ENCODE data around the gene SLC7A8.

Gene SLC7A8

DNA sequence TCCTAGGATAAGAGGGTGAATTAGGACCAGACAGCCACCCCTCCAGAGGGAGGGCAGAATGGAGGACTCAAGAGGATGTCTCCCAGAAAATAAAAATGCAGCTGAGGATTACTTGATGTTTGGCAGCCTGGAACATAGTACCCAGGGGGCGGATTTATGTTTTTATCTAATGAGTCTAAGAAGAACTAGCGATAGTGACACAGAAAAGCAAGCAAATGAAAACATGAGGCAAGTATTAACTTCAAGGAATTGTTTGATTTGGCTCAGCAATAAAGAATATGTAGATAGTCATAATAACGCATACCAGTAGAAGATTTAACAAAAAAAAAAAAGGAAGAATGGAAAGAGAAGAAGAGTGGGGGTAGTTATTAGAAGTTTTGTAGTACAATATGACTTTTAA is 10.0 kb upstream of the SLC7A8 start:
- no peak overlapping the region for H2BK120ac ChIP-seq (ENCODE audit: low read depth, low read length)
- peaks cover 0 to 4% (median 0%) of the 10 kb centered on the region in 3 experiments for H3K27me3 ChIP-seq (ENCODE audit: control insufficient read depth in 3 of 3, insufficient read depth in 3 of 3, low read depth in 1 of 3, low read length in 3 of 3)
- H2BK15ac ChIP-seq (ENCODE audit: low read length): no peak overlapping the region
- H3K27ac ChIP-seq (replicated peaks; ENCODE audit: low read length): no peak overlapping the region
- H3K18ac ChIP-seq (ENCODE audit: low read length): no peak overlapping the region
- H2AFZ ChIP-seq (ENCODE audit: low read length): no peak overlapping the region
- no peak overlapping the region for H3K4me2 ChIP-seq (ENCODE audit: insufficient read depth, low read length, poor library complexity, severe bottlenecking)
- no peaks in the 10 kb centered on the region for H3K9me3 ChIP-seq (replicated peaks in 1 of 2; ENCODE audit: control insufficient read depth in 2 of 2, insufficient read depth in 1 of 2, low read depth in 1 of 2, low read length in 2 of 2)
- no peak overlapping the region for H2AK5ac ChIP-seq (ENCODE audit: low read depth, low read length)
- no peak overlapping the region for H3K4me3 ChIP-seq (ENCODE audit: low read length in 2 of 2)
- no peak overlapping the region for H3K23ac ChIP-seq (ENCODE audit: low read depth, low read length, poor library complexity)
- no peak overlapping the region for H3K4ac ChIP-seq (ENCODE audit: low read length)
- no peak overlapping the region for H4K91ac ChIP-seq (ENCODE audit: low read depth, low read length, poor library complexity)
- no peaks in the 10 kb centered on the region for H3K4me1 ChIP-seq (ENCODE audit: control insufficient read depth in 2 of 2, insufficient read depth in 1 of 2, low read depth in 1 of 2, low read length in 2 of 2)
- DNase-seq (ENCODE audit: low spot score): no peak
- H3K79me1 ChIP-seq (ENCODE audit: low read depth, low read length): no peaks in the 10 kb centered on the region
- H2BK5ac ChIP-seq (ENCODE audit: low read length): no peak overlapping the region
- no peak overlapping the region for H3K9ac ChIP-seq (ENCODE audit: low read depth, low read length, poor library complexity)
- no peak overlapping the region for H4K8ac ChIP-seq (ENCODE audit: low read depth, low read length)
- WGBS, 2 donors (ENCODE audit: extremely low coverage in 2 of 2, insufficient read length in 2 of 2, insufficient replicate concordance in 1 of 2): no CpG with 5 or more reads among the region's 3 CpGs
- H2BK12ac ChIP-seq (ENCODE audit: low read length): no peak overlapping the region
- H3K14ac ChIP-seq (ENCODE audit: low read length): no peak overlapping the region
- no peaks in the 10 kb centered on the region for H3K36me3 ChIP-seq (replicated peaks in 1 of 2; ENCODE audit: control insufficient read depth in 2 of 2, insufficient read depth in 2 of 2, low read length in 2 of 2)

DNA sequence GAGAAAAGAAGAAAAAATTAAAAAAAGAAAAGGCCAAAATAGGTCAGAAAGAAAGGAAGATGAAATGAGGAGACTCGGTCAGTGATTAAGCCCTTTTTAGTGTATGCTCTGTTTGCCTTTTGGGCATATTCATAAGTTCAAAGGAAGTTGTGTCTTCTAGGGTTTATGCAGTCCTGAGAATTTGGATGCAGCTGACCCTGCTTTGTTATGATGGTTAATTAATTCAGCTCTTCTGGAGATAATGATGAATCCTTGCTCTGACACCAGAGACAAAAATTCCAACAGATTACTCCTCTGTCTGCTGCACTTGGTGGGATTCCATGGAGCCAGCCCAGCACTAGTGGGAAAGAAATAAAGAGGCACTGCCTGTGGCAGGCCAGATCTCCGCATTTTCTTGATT is 4.5 kb upstream of the SLC7A8 start:
- Histone ChIP-seq H3K4me1 (ENCODE audit: control insufficient read depth in 2 of 2, insufficient read depth in 1 of 2, low read depth in 1 of 2, low read length in 2 of 2) (peaks cover 2 to 3% of the 10 kb centered on the region in 2 donors), H3K79me1 (ENCODE audit: low read depth, low read length) (no peaks in the 10 kb centered on the region), H2AK5ac (ENCODE audit: low read depth, low read length) (no peak overlapping the region), H3K9me3 (replicated peaks in 1 of 2; ENCODE audit: control insufficient read depth in 2 of 2, insufficient read depth in 1 of 2, low read depth in 1 of 2, low read length in 2 of 2) (no peaks in the 10 kb centered on the region), H3K36me3 (replicated peaks in 1 of 2; ENCODE audit: control insufficient read depth in 2 of 2, insufficient read depth in 2 of 2, low read length in 2 of 2) (no peaks in the 10 kb centered on the region), H3K27ac (replicated peaks; ENCODE audit: low read length) (no peak overlapping the region), H2BK15ac (ENCODE audit: low read length) (no peak overlapping the region), H3K27me3 (ENCODE audit: control insufficient read depth in 3 of 3, insufficient read depth in 3 of 3, low read depth in 1 of 3, low read length in 3 of 3) (no peaks in the 10 kb centered on the region), H2BK12ac (ENCODE audit: low read length) (no peak overlapping the region), H3K4me2 (ENCODE audit: insufficient read depth, low read length, poor library complexity, severe bottlenecking) (no peak overlapping the region), H3K23ac (ENCODE audit: low read depth, low read length, poor library complexity) (no peak overlapping the region), H3K4me3 (ENCODE audit: low read length in 2 of 2) (no peak overlapping the region), H2BK5ac (ENCODE audit: low read length) (no peak overlapping the region), H2BK120ac (ENCODE audit: low read depth, low read length) (no peak overlapping the region), H3K18ac (ENCODE audit: low read length) (no peak overlapping the region), H4K91ac (ENCODE audit: low read depth, low read length, poor library complexity) (no peak overlapping the region), H3K4ac (ENCODE audit: low read length) (no peak overlapping the region), H2AFZ (ENCODE audit: low read length) (no peak overlapping the region), H3K9ac (ENCODE audit: low read depth, low read length, poor library complexity) (no peak overlapping the region), H4K8ac (ENCODE audit: low read depth, low read length) (no peak overlapping the region), H3K14ac (ENCODE audit: low read length) (no peak overlapping the region)
- WGBS, 2 donors (ENCODE audit: extremely low coverage in 2 of 2, insufficient read length in 2 of 2, insufficient replicate concordance in 1 of 2): no CpG with 5 or more reads among the region's 2 CpGs
- DNase-seq (ENCODE audit: low spot score): no peak

DNA sequence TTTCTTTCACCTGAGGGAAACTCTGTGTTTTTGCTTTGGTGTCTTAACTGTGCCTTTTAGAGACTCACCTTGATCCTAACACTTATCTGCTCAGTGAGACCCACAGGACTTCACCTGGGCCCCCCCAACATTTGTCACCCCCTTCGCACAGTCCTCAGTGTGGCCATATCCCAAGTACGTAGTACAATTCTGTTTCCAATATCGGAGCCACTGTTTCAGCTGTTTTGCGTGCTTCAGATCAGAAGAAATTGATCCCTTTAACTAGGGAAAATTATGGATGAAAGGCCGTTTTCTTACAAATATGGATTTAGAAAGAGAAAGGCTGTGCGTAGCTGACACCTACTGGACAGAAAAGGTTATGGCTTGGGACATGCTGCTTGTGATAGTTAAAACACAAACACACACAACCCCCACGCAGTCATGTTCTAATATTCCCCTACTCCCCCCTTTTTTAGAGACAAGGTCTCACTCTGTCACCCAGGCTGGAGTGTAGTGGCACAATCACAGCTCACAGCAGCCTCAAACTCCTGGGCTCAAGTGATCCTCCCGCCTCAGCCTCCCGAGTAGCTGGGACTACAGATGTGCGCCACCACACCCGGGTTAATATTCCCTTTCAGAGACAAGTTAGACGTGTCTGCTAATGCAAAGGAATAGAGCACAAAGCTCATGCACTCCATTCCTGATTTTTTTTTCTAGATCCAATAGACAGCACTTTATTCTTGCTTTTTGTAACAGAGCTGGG is 3.6 kb upstream of the SLC7A8 start:
- no peak overlapping the region for H3K9ac ChIP-seq (ENCODE audit: low read depth, low read length, poor library complexity)
- no peak overlapping the region for H2BK15ac ChIP-seq (ENCODE audit: low read length)
- WGBS, 2 donors (ENCODE audit: extremely low coverage in 2 of 2, insufficient read length in 2 of 2, insufficient replicate concordance in 1 of 2): no CpG with 5 or more reads among the region's 12 CpGs
- no peaks in the 10 kb centered on the region for H3K79me1 ChIP-seq (ENCODE audit: low read depth, low read length)
- no peak overlapping the region for H3K4me2 ChIP-seq (ENCODE audit: insufficient read depth, low read length, poor library complexity, severe bottlenecking)
- H3K9me3 ChIP-seq (replicated peaks in 1 of 2; ENCODE audit: control insufficient read depth in 2 of 2, insufficient read depth in 1 of 2, low read depth in 1 of 2, low read length in 2 of 2): no peaks in the 10 kb centered on the region
- peaks cover 2 to 6% of the 10 kb centered on the region in 2 donors for H3K4me1 ChIP-seq (ENCODE audit: control insufficient read depth in 2 of 2, insufficient read depth in 1 of 2, low read depth in 1 of 2, low read length in 2 of 2)
- H2AK5ac ChIP-seq (ENCODE audit: low read depth, low read length): no peak overlapping the region
- no peak overlapping the region for H4K8ac ChIP-seq (ENCODE audit: low read depth, low read length)
- H2BK5ac ChIP-seq (ENCODE audit: low read length): no peak overlapping the region
- no peak overlapping the region for H2AFZ ChIP-seq (ENCODE audit: low read length)
- H4K91ac ChIP-seq (ENCODE audit: low read depth, low read length, poor library complexity): no peak overlapping the region
- H3K4me3 ChIP-seq (ENCODE audit: low read length in 2 of 2): no peak overlapping the region
- no peak overlapping the region for H3K23ac ChIP-seq (ENCODE audit: low read depth, low read length, poor library complexity)
- H3K27me3 ChIP-seq (ENCODE audit: control insufficient read depth in 3 of 3, insufficient read depth in 3 of 3, low read depth in 1 of 3, low read length in 3 of 3): peaks cover 0 to 7% (median 0%) of the 10 kb centered on the region in 3 experiments
- no peak overlapping the region for H3K4ac ChIP-seq (ENCODE audit: low read length)
- H3K36me3 ChIP-seq (replicated peaks in 1 of 2; ENCODE audit: control insufficient read depth in 2 of 2, insufficient read depth in 2 of 2, low read length in 2 of 2): no peaks in the 10 kb centered on the region
- H3K18ac ChIP-seq (ENCODE audit: low read length): no peak overlapping the region
- no peak overlapping the region for H3K27ac ChIP-seq (replicated peaks; ENCODE audit: low read length)
- no peak overlapping the region for H2BK120ac ChIP-seq (ENCODE audit: low read depth, low read length)
- DNase-seq (ENCODE audit: low spot score): no peak
- no peak overlapping the region for H3K14ac ChIP-seq (ENCODE audit: low read length)
- no peak overlapping the region for H2BK12ac ChIP-seq (ENCODE audit: low read length)

GRCh38 chr14:23185063-23185462 is 1.6 kb upstream of the SLC7A8 start:
- no peak overlapping the region for H3K9ac ChIP-seq (ENCODE audit: low read depth, low read length, poor library complexity)
- H3K4me1 ChIP-seq (ENCODE audit: control insufficient read depth in 2 of 2, insufficient read depth in 1 of 2, low read depth in 1 of 2, low read length in 2 of 2): peaks cover 2 to 6% of the 10 kb centered on the region in 2 donors
- no peaks in the 10 kb centered on the region for H3K79me1 ChIP-seq (ENCODE audit: low read depth, low read length)
- no peak overlapping the region for H2AK5ac ChIP-seq (ENCODE audit: low read depth, low read length)
- H3K23ac ChIP-seq (ENCODE audit: low read depth, low read length, poor library complexity): no peak overlapping the region
- no peak overlapping the region for H2AFZ ChIP-seq (ENCODE audit: low read length)
- H3K27ac ChIP-seq (replicated peaks; ENCODE audit: low read length): no peak overlapping the region
- no peak overlapping the region for H2BK12ac ChIP-seq (ENCODE audit: low read length)
- H4K8ac ChIP-seq (ENCODE audit: low read depth, low read length): no peak overlapping the region
- WGBS, 2 donors (ENCODE audit: extremely low coverage in 2 of 2, insufficient read length in 2 of 2, insufficient replicate concordance in 1 of 2): no CpG with 5 or more reads among the region's 3 CpGs
- no peak overlapping the region for H3K14ac ChIP-seq (ENCODE audit: low read length)
- H3K4ac ChIP-seq (ENCODE audit: low read length): no peak overlapping the region
- no peak overlapping the region for H2BK120ac ChIP-seq (ENCODE audit: low read depth, low read length)
- H3K18ac ChIP-seq (ENCODE audit: low read length): no peak overlapping the region
- H3K4me3 ChIP-seq (ENCODE audit: low read length in 2 of 2): no peak overlapping the region
- H3K36me3 ChIP-seq (replicated peaks in 1 of 2; ENCODE audit: control insufficient read depth in 2 of 2, insufficient read depth in 2 of 2, low read length in 2 of 2): no peaks in the 10 kb centered on the region
- no peak overlapping the region for H2BK15ac ChIP-seq (ENCODE audit: low read length)
- H3K4me2 ChIP-seq (ENCODE audit: insufficient read depth, low read length, poor library complexity, severe bottlenecking): no peak overlapping the region
- no peak overlapping the region for H4K91ac ChIP-seq (ENCODE audit: low read depth, low read length, poor library complexity)
- no peaks in the 10 kb centered on the region for H3K9me3 ChIP-seq (replicated peaks in 1 of 2; ENCODE audit: control insufficient read depth in 2 of 2, insufficient read depth in 1 of 2, low read depth in 1 of 2, low read length in 2 of 2)
- H2BK5ac ChIP-seq (ENCODE audit: low read length): no peak overlapping the region
- no peak for DNase-seq (ENCODE audit: low spot score)
- H3K27me3 ChIP-seq (ENCODE audit: control insufficient read depth in 3 of 3, insufficient read depth in 3 of 3, low read depth in 1 of 3, low read length in 3 of 3): peaks cover 0 to 13% (median 0%) of the 10 kb centered on the region in 3 experiments

Data from neuronal stem cell (in vitro differentiated cells).